Natural killer cell treated with Interleukin-12 subunit alpha and Interleukin-12 subunit beta and Interleukin-15 and Interleukin-18, amount 100 ng/mL, for 72 hours (primary cell): ENCODE data around the gene DHCR7. TPM values are rescaled to one million over a fixed set of nuclear protein-coding genes. Genes with fewer than 3 reads are reported as not detected.
A peak's percentile ranks its signal among the peaks of the same experiment; 100 is the strongest.

Experiments used
- ATAC-seq, 2 donors: fragments of 150-1000 bp; cut with Tn5 transposase in 1 of 2; sonication (Bioruptor Pico), chemical (Tn5 transposase) in 1 of 2; 2 replicates each; pipeline ENCODE4 v1.10.0; 2021
- DNase-seq: peaks from one replicate; pipeline ENCODE4 v3.0.0; 2022; ENCODE audit warnings: low spot score
- H3K27ac Mint-ChIP-seq, 2 donors: 1 replicate in 1 of 2; 2 replicates in 1 of 2; pipeline ENCODE4 v1.8.0; 2022; ENCODE audit warnings: mixed read lengths in 2 of 2, mild to moderate bottlenecking in 1 of 2, moderate library complexity in 1 of 2
- H3K27me3 Mint-ChIP-seq, 2 donors: 1 replicate in 1 of 2; 2 replicates in 1 of 2; pipeline ENCODE4 v1.8.0; 2022; ENCODE audit warnings: mixed read lengths in 2 of 2
- H3K36me3 Mint-ChIP-seq: one replicate; pipeline ENCODE4 v1.8.0; 2022; ENCODE audit warnings: mixed read lengths
- H3K4me1 Mint-ChIP-seq, 2 donors: 1 replicate in 1 of 2; 2 replicates in 1 of 2; pipeline ENCODE4 v1.8.0; 2022; ENCODE audit warnings: low read depth in 2 of 2, mixed read lengths in 2 of 2, mild to moderate bottlenecking in 1 of 2
- H3K4me3 Mint-ChIP-seq: one replicate; pipeline ENCODE4 v1.8.0; 2022; ENCODE audit warnings: mixed read lengths
- H3K9me3 Mint-ChIP-seq: 2 replicates; pipeline ENCODE4 v1.8.0; 2022; ENCODE audit warnings: mixed read lengths
- total RNA-seq, 2 donors: library from RNA; stranded (reverse); gene quantifications; one replicate each; pipeline ENCODE4 v1.2.3, GENCODE V29; 2022

The DHCR7 gene
- 100 to 1,000 TPM in 1 of 2 donors, 10 to 100 TPM in 1; 75.8 to 104 TPM for total RNA-seq

- peaks cover 33 to 48% of the 10 kb centered on the region in 2 donors for H3K4me1 Mint-ChIP-seq
- peaks cover 13% of the 10 kb centered on the region for H3K36me3 Mint-ChIP-seq
- DNase-seq (peak; percentile 98), ATAC-seq (peak; percentile 91 to 94)
- H3K4me3 Mint-ChIP-seq: peak within 1 kb of the TSS; percentile 91
- H3K9me3 Mint-ChIP-seq: no peaks in the 10 kb centered on the region
- H3K27ac Mint-ChIP-seq: peak within 1 kb of the TSS; percentile 57 to 77
- no peaks in the 10 kb centered on the region for H3K27me3 Mint-ChIP-seq
These were observed at the start of gene DHCR7 for GRCh38 chr11:71448257-71449171. Gene DHCR7 (minus strand): TSS chr11:71448393. CDS start chr11:71444952, 3,441 bp downstream.

- Mint-ChIP-seq H3K9me3 (no peaks in the 10 kb centered on the region), H3K27ac (no peak overlapping the region), H3K27me3 (no peaks in the 10 kb centered on the region), H3K36me3 (peaks cover 27% of the 10 kb centered on the region), H3K4me3 (no peak overlapping the region), H3K4me1 (peaks cover 0 to 4% of the 10 kb centered on the region in 2 donors)
- DNase-seq (no peak), ATAC-seq (no peak)
These were observed 48.2 kb upstream of the DHCR7 start for GRCh38 chr11:71496421-71496820.

GRCh38 chr11:71495286-71496230 is 47.4 kb upstream of the DHCR7 start:
- peak overlapping the region in 1 of 2 donors; percentile 10 for H3K27ac Mint-ChIP-seq
- peaks cover 0 to 4% of the 10 kb centered on the region in 2 donors for H3K4me1 Mint-ChIP-seq

GRCh38 chr11:71491940-71492339 is 43.7 kb upstream of the DHCR7 start:
- H3K4me3 Mint-ChIP-seq: no peak overlapping the region
- ATAC-seq: no peak
- H3K27ac Mint-ChIP-seq: no peak overlapping the region
- peaks cover 21% of the 10 kb centered on the region for H3K36me3 Mint-ChIP-seq
- no peak for DNase-seq
- H3K9me3 Mint-ChIP-seq: no peaks in the 10 kb centered on the region
- H3K4me1 Mint-ChIP-seq: peaks cover 18 to 22% of the 10 kb centered on the region in 2 donors
- H3K27me3 Mint-ChIP-seq: no peaks in the 10 kb centered on the region

More at GRCh38 chr11:71495286-71496230, 47.4 kb upstream of the DHCR7 start:
- no peaks in the 10 kb centered on the region for H3K27me3 Mint-ChIP-seq
- no peaks in the 10 kb centered on the region for H3K9me3 Mint-ChIP-seq
- no peak for ATAC-seq
- peaks cover 27% of the 10 kb centered on the region for H3K36me3 Mint-ChIP-seq
- DNase-seq: no peak
- H3K4me3 Mint-ChIP-seq: no peak overlapping the region

- Mint-ChIP-seq H3K27ac (peak overlapping the region in 1 of 2 donors; percentile 22), H3K4me1 (peaks cover 18 to 22% of the 10 kb centered on the region in 2 donors), H3K27me3 (no peaks in the 10 kb centered on the region), H3K36me3 (peaks cover 23% of the 10 kb centered on the region), H3K9me3 (no peaks in the 10 kb centered on the region), H3K4me3 (no peak overlapping the region)
- no peak for DNase-seq
- ATAC-seq: peak in 1 of 2 donors; percentile 40
These were observed 43.3 kb upstream of the DHCR7 start for GRCh38 chr11:71491531-71491930.

GRCh38 chr11:71490731-71491390 is 42.7 kb upstream of the DHCR7 start:
- H3K4me3 Mint-ChIP-seq: no peak overlapping the region
- H3K4me1 Mint-ChIP-seq: peaks cover 18 to 28% of the 10 kb centered on the region in 2 donors
- DNase-seq (no peak), ATAC-seq (no peak)
- no peaks in the 10 kb centered on the region for H3K27me3 Mint-ChIP-seq
- peaks cover 30% of the 10 kb centered on the region for H3K36me3 Mint-ChIP-seq
- no peaks in the 10 kb centered on the region for H3K9me3 Mint-ChIP-seq
- H3K27ac Mint-ChIP-seq: peak overlapping the region; percentile 22 to 92

DNA sequence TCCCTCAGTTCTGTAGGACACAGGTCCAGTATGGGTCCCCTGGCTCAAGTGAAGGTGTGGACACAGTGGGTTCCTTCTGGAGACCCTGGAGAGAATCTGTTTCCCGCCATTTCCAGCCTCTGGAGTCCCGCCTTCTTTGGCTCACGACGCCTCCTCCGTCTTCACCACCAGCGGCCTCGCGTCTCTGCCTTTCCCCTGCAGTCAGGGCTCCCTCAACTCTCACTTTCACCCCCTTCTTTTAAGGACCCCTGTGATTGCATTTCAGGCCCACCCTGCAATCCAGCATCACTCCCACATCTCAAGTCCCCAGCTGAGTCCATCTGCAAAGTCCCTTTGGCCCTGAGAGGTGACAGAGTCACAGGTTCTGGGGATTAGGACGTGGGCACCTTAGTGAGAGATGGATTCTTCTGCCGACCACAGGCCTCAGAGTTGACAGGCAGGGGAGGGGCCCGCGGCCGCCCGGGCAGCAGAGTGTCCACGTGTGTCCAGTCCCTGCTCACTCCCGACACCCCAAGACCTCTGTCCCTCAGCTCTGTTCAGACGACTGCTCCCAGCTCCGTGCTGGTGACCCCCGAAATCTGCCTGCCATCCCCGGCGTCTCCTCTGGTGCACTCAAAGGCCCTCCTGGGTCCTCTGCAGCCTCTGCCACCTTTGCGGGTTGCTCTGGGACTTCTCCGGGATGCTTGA is 42.0 kb upstream of the DHCR7 start:
- ATAC-seq (no peak), DNase-seq (no peak)
- no peaks in the 10 kb centered on the region for H3K27me3 Mint-ChIP-seq
- no peak overlapping the region for H3K4me3 Mint-ChIP-seq
- peak overlapping the region; percentile 85 to 92 for H3K27ac Mint-ChIP-seq
- H3K4me1 Mint-ChIP-seq: peaks cover 18 to 28% of the 10 kb centered on the region in 2 donors
- peaks cover 33% of the 10 kb centered on the region for H3K36me3 Mint-ChIP-seq
- no peaks in the 10 kb centered on the region for H3K9me3 Mint-ChIP-seq

GRCh38 chr11:71489311-71490043 is 41.3 kb upstream of the DHCR7 start:
- Mint-ChIP-seq H3K27me3 (no peaks in the 10 kb centered on the region), H3K4me1 (peaks cover 18 to 26% of the 10 kb centered on the region in 2 donors), H3K9me3 (no peaks in the 10 kb centered on the region), H3K4me3 (peak overlapping the region; percentile 71), H3K36me3 (peaks cover 30% of the 10 kb centered on the region), H3K27ac (peak overlapping the region; percentile 85 to 92)
- ATAC-seq: peak; percentile 80 to 82
- DNase-seq: peak; percentile 74

GRCh38 chr11:71488681-71489270 is 40.6 kb upstream of the DHCR7 start:
- H3K27me3 Mint-ChIP-seq: no peaks in the 10 kb centered on the region
- ATAC-seq (no peak), DNase-seq (no peak)
- no peaks in the 10 kb centered on the region for H3K9me3 Mint-ChIP-seq
- peak overlapping the region; percentile 71 for H3K4me3 Mint-ChIP-seq
- H3K27ac Mint-ChIP-seq: peak overlapping the region; percentile 85 to 92
- H3K36me3 Mint-ChIP-seq: peaks cover 34% of the 10 kb centered on the region
- H3K4me1 Mint-ChIP-seq: peaks cover 18 to 28% of the 10 kb centered on the region in 2 donors

DNA sequence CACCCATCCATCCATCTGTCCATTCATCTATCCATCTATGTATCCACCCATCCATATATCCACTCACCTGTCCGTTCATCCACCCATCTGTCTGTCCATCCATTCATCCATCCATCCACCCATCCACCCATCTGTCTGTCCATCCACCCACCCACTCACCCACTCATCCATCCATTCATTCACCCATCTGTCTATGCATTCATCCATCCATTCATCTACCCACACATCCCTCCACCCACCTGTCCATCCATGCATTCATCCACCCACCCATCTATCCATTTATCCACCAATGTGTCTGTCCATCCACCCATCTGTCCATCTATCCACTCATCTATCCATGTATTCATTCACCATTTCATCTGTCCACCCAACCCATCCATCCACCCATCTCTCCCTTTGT is 38.1 kb upstream of the DHCR7 start:
- H3K4me3 Mint-ChIP-seq: no peak overlapping the region
- H3K9me3 Mint-ChIP-seq: no peaks in the 10 kb centered on the region
- peaks cover 34% of the 10 kb centered on the region for H3K36me3 Mint-ChIP-seq
- H3K27ac Mint-ChIP-seq: no peak overlapping the region
- ATAC-seq (no peak), DNase-seq (no peak)
- H3K27me3 Mint-ChIP-seq: no peaks in the 10 kb centered on the region
- H3K4me1 Mint-ChIP-seq: peaks cover 18 to 28% of the 10 kb centered on the region in 2 donors

DNA sequence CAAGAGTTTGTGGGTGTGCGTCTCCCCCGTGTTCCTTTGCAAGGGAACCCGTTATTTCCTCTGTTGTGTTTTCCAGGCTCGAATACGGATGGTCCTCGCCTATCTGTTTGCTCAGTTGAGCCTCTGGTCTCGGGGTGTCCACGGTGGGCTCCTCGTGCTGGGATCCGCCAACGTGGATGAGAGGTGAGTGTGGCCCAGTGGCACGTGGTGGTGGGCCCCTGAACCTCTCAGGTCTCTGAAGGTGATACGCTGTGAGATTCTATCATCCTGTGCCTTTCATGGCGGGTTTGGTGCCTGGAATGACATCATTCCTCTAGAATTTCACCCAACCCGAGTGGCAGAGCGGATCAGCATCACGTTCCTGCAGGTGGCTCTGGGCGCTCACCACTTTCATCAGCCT is 37.3 kb upstream of the DHCR7 start:
- Mint-ChIP-seq H3K9me3 (no peaks in the 10 kb centered on the region), H3K27me3 (no peaks in the 10 kb centered on the region), H3K4me1 (peaks cover 18 to 28% of the 10 kb centered on the region in 2 donors), H3K27ac (peak overlapping the region in 1 of 2 donors; percentile 5), H3K4me3 (no peak overlapping the region), H3K36me3 (peaks cover 34% of the 10 kb centered on the region)
- no peak for DNase-seq
- no peak for ATAC-seq

GRCh38 chr11:71485063-71485399 is 36.8 kb upstream of the DHCR7 start:
- Mint-ChIP-seq H3K4me3 (no peak overlapping the region), H3K4me1 (peaks cover 18 to 28% of the 10 kb centered on the region in 2 donors), H3K9me3 (no peaks in the 10 kb centered on the region), H3K27ac (peak overlapping the region in 1 of 2 donors; percentile 5), H3K27me3 (no peaks in the 10 kb centered on the region), H3K36me3 (peaks cover 34% of the 10 kb centered on the region)
- no peak for DNase-seq
- ATAC-seq: no peak
